Adrenal gland (tissue), 5 donors: ENCODE results near the gene KCNJ14.

ENCODE experiments used
- POLR2A ChIP-seq, 2 donors: fragments of 450-650 bp; IDR thresholded peaks; one replicate each; pipeline ENCODE4 v1.6.1; 2017; ENCODE audit warnings: antibody characterized with exemption in 2 of 2, mild to moderate bottlenecking in 2 of 2, moderate library complexity in 1 of 2
- TF ChIP-seq, protein P1 (sequence below), 6 experiments: fragments of 450-650 bp in 4 of 6; fragments of 200-600 bp in 2 of 6; sonication (generic) in 1 of 6; IDR thresholded peaks; 1 replicate in 5 of 6; 2 replicates in 1 of 6; pipeline versions ENCODE4 v1.5.1 to v1.8.0; 2016 to 2021; ENCODE audit warnings: antibody characterized with exemption in 6 of 6, mild to moderate bottlenecking in 2 of 6, moderate library complexity in 1 of 6
- donor health status: DM: no; HTN: no; CAD: no.

DNA sequence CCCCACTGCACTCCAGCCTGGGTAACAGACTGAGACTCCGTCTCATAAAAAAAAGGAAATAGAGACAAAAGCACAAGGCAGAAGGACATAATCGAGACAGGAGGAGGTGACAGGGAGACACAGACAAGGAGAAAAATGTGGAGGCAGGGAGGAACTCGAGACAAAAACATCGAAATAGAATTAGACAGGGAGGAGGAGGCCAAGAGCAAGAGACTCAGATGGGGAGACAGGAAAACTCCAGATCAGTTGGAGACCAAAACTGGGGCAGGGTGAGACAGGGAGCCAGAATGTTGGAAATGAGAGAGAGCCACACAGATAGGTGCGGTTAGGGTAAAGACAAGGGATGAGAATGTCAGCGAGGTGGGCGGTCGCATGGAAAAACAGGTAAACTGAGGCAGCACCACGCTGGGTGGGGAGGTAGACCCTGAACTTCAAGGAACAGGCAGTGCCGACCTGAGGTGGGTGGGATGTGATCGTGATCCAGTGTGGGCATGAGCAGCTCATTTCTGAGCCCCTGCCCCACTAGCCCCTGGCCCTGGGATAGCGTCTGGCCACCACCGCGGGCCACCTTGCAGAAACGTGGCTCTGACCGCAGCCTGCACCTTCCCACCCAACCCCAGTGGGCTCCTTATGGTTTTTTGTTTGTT, 29.0 kb downstream of the KCNJ14 start:
- TF ChIP-seq, protein P1, sequence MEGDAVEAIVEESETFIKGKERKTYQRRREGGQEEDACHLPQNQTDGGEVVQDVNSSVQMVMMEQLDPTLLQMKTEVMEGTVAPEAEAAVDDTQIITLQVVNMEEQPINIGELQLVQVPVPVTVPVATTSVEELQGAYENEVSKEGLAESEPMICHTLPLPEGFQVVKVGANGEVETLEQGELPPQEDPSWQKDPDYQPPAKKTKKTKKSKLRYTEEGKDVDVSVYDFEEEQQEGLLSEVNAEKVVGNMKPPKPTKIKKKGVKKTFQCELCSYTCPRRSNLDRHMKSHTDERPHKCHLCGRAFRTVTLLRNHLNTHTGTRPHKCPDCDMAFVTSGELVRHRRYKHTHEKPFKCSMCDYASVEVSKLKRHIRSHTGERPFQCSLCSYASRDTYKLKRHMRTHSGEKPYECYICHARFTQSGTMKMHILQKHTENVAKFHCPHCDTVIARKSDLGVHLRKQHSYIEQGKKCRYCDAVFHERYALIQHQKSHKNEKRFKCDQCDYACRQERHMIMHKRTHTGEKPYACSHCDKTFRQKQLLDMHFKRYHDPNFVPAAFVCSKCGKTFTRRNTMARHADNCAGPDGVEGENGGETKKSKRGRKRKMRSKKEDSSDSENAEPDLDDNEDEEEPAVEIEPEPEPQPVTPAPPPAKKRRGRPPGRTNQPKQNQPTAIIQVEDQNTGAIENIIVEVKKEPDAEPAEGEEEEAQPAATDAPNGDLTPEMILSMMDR (IDR thresholded peaks at IDR 0.05) = no peak
- TF ChIP-seq POLR2A (IDR thresholded peaks at IDR 0.05) = no peak
